Calu3 (cell line): ENCODE measurements around the gene GPR171. TPM values are rescaled to one million over a fixed set of nuclear protein-coding genes. Genes with fewer than 3 reads are reported as not detected.
"Not testable (repeated sequence)": the region's sequence is repeated elsewhere in the genome, so short reads cannot be mapped to it uniquely, and the experiment has no call there.

ENCODE experiments used
- Bru-seq: library from RNA; stranded (reverse); fragments of 400-500 nt; gene quantifications from one replicate; lab custom pipeline; 2021; lab: Mats Ljungman, UMichigan
- BruChase-seq, 2 experiments: library from RNA; stranded (reverse); fragments of 400-500 nt; gene quantifications; one replicate each; lab custom pipeline; 2021; lab: Mats Ljungman, UMichigan
- BruUV-seq: library from RNA; stranded (reverse); fragments of 400-500 nt; replicated peaks from 2 replicates; lab custom pipeline; 2021; lab: Mats Ljungman, UMichigan
- CTCF ChIA-PET: fragments of 300-600 bp; sonication (Branson Sonifier 250); formaldehyde crosslinking; loops from one replicate; lab custom pipeline; 2022; ENCODE audit warnings: antibody characterized with exemption; lab: Charles Lee
- DNase-seq: peaks from one replicate; pipeline ENCODE4 v3.0.0; 2022
- H3K27ac Mint-ChIP-seq: one replicate; pipeline ENCODE4 v1.8.0; 2022; ENCODE audit warnings: mixed read lengths; ENCODE audit not compliant: unreplicated experiment
- H3K27me3 Mint-ChIP-seq: one replicate; pipeline ENCODE4 v1.8.0; 2022; ENCODE audit warnings: mixed read lengths; ENCODE audit not compliant: unreplicated experiment
- H3K36me3 Mint-ChIP-seq: one replicate; pipeline ENCODE4 v1.8.0; 2022; ENCODE audit warnings: mild to moderate bottlenecking, moderate library complexity, mixed read lengths; ENCODE audit not compliant: insufficient read depth, unreplicated experiment
- H3K4me1 Mint-ChIP-seq: one replicate; pipeline ENCODE4 v1.8.0; 2022; ENCODE audit warnings: mild to moderate bottlenecking, low read depth, mixed read lengths; ENCODE audit not compliant: unreplicated experiment
- H3K4me3 Mint-ChIP-seq: one replicate; pipeline ENCODE4 v1.8.0; 2022; ENCODE audit warnings: mild to moderate bottlenecking, low read depth, moderate library complexity, mixed read lengths; ENCODE audit not compliant: unreplicated experiment
- H3K9me3 Mint-ChIP-seq: one replicate; pipeline ENCODE4 v1.8.0; 2022; ENCODE audit warnings: low read depth, mixed read lengths; ENCODE audit not compliant: unreplicated experiment
- CTCF ChIP-seq: fragments of 200-600 bp; IDR thresholded peaks from one replicate; pipeline ENCODE4 v1.8.0; 2022; ENCODE audit warnings: antibody characterized with exemption; ENCODE audit not compliant: unreplicated experiment
- intact Hi-C: fragments of 100-400 bp; cut with micrococcal nuclease; formaldehyde crosslinking; loops from one replicate; pipeline ENCODE4 v1.10.0; 2022; ENCODE audit not compliant: unreplicated experiment
- long read RNA-seq: library from polyadenylated mRNA; stranded (forward); transcript quantifications from one replicate; pipeline ENCODE4 v2.0.0, GENCODE V29; 2022
- total RNA-seq: library from RNA; stranded (reverse); gene quantifications from 2 replicates; pipeline ENCODE4 v1.2.3, GENCODE V29; 2022

The GPR171 gene
- total RNA-seq, result not detected in 2 replicates
- percentile 9 among the genes with signal in this experiment for Bru-seq, nascent RNA
- BruChase-seq, experiment 1, labeled RNA remaining after a 6-hour chase, result not detected
- BruChase-seq, experiment 2, labeled RNA remaining after a 2-hour chase, result not detected
- long read RNA-seq, result 0 reads

GRCh38 chr3:151203051-151203420 lies at the start of gene GPR171:
Gene GPR171, minus strand, starts transcription at chr3:151203216. Its CDS starts 3,830 bp downstream, at chr3:151199386.
- H3K4me1 Mint-ChIP-seq, result no peaks in the 10 kb centered on the region
- no peaks in the 10 kb centered on the region for H3K36me3 Mint-ChIP-seq
- DNase-seq, result no peak
- TF ChIP-seq CTCF, result no peak
- no peak within 1 kb of the TSS for H3K27ac Mint-ChIP-seq
- no peaks in the 10 kb centered on the region for H3K27me3 Mint-ChIP-seq
- CTCF ChIA-PET, result interaction anchor here (0.8 kb wide), 1 partner anchor 18 kb away, joined by 3 read pairs; no protein-coding TSS in a partner anchor
- no peaks in the 10 kb centered on the region for H3K9me3 Mint-ChIP-seq
- intact Hi-C loops, result no loop called here
- H3K4me3 Mint-ChIP-seq, result no peak within 1 kb of the TSS
- no TSS peak for BruUV-seq

GRCh38 chr3:151248772-151249337 lies 45.8 kb upstream of the GPR171 start:
- no peaks in the 10 kb centered on the region for H3K36me3 Mint-ChIP-seq
- no peaks in the 10 kb centered on the region for H3K9me3 Mint-ChIP-seq
- no peak for DNase-seq
- no peaks in the 10 kb centered on the region for H3K4me1 Mint-ChIP-seq
- H3K4me3 Mint-ChIP-seq, result no peak overlapping the region
- H3K27ac Mint-ChIP-seq, result no peak overlapping the region
- BruUV-seq, result no TSS peak
- CTCF ChIA-PET, result no interaction called here
- H3K27me3 Mint-ChIP-seq, result peaks cover 18% of the 10 kb centered on the region
- no peak for TF ChIP-seq CTCF
- intact Hi-C loops, result no loop called here

GRCh38 chr3:151242006-151242405 lies 39.0 kb upstream of the GPR171 start:
- intact Hi-C loops, H3K27me3 Mint-ChIP-seq, DNase-seq, H3K9me3 Mint-ChIP-seq, H3K36me3 Mint-ChIP-seq, BruUV-seq, H3K4me3 Mint-ChIP-seq, H3K27ac Mint-ChIP-seq, H3K4me1 Mint-ChIP-seq, CTCF ChIA-PET: not testable (repeated sequence)

DNA sequence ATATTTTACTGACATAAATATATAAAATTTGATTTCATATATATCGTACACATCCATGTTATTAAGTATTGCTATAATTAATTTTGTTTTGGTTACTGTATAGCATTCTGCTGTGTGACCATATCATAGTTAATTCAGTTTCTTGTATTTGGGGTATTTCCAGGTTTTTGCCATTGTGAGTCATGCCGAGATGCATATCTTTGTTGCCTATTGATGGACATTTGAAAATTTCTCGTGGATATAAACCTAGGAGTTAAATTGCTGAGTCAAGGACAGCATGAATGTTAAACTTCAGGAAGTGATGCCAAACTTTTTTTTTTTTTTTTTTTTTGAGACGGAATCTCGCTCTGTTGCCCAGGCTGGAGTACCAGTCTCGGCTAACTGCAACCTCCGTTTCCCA lies 33.7 kb upstream of the GPR171 start:
- Mint-ChIP-seq H3K4me3 (no peak overlapping the region), H3K36me3 (no peaks in the 10 kb centered on the region), H3K9me3 (no peaks in the 10 kb centered on the region), H3K27ac (no peak overlapping the region), H3K4me1 (no peaks in the 10 kb centered on the region), H3K27me3 (no peaks in the 10 kb centered on the region)
- CTCF ChIA-PET, result no interaction called here
- no peak for DNase-seq
- no TSS peak for BruUV-seq
- intact Hi-C loops, result no loop called here
- no peak for TF ChIP-seq CTCF

GRCh38 chr3:151236316-151236715 lies 33.3 kb upstream of the GPR171 start:
- CTCF ChIA-PET, result no interaction called here
- Mint-ChIP-seq H3K4me3 (no peak overlapping the region), H3K36me3 (no peaks in the 10 kb centered on the region), H3K9me3 (no peaks in the 10 kb centered on the region), H3K4me1 (no peaks in the 10 kb centered on the region), H3K27me3 (no peaks in the 10 kb centered on the region), H3K27ac (no peak overlapping the region)
- intact Hi-C loops, result no loop called here
- TF ChIP-seq CTCF, result no peak
- no peak for DNase-seq
- no TSS peak for BruUV-seq
